NCI-H510A treated with DMSO at 0.1 percent for 48 hours (cell line): Measurements from ENCODE around the gene ELP1.
"Not testable (repeated sequence)": the region's sequence is repeated elsewhere in the genome, so short reads cannot be mapped to it uniquely, and the experiment has no call there.

Source experiments
- DNase-seq: peaks from one replicate; lab custom pipeline; 2025; lab: John Stamatoyannopoulos, UW

The ELP1 gene

GRCh38 chr9:108854094-108854493 lies 79.8 kb downstream of the ELP1 start:
- DNase-seq = no peak

- DNase-seq = no peak
Measured at GRCh38 chr9:108852079-108852478, 81.8 kb downstream of the ELP1 start.

DNA sequence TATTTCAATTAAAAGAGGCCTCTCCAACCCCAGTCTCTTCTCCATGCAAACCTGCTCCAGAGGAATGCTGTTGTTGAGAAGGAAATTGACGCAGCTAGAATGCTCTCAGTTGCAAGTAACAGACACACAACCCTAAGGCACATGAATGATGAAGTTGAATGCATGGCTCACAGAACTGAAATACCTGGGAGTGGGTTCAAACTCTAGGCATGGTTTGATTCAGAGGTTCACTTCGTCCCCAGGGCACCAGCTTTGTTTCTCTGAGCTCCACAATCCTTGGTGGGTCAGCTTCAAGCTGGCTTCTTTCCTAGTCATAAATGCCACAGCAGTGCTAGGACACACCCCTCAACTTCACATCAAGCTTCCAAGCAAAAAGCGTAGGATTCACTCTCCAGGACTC lies 82.8 kb downstream of the ELP1 start:
- DNase-seq = no peak

DNA sequence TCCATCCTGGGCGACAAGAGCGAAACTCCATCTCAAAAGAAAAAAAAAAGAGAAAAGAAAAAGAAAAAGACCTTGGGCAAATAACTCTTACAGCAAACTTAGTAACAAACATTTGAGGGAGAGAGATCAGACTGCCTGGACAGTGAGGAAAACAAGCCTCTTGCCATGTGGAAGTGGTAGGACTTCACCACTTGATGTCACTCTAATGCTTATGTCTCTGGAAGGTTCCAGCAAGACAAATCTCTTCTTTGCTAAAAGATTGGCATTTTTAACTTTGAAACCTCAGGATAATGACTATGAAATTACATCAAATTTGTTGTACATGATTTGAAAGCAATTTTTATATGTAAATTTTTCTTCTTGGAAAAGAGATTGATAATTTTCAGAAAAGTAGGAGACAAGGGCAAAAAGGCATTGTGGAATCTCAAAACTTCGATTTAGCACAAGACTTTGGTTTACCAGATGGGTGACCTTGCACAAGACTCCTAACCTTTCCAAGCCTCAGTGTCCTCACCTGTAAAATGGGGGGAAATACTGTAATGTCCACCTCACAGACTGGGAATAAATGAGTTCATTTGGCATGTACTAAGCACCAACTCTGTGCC lies 83.5 kb downstream of the ELP1 start:
- no peak for DNase-seq

GRCh38 chr9:108848296-108848695 lies 85.6 kb downstream of the ELP1 start:
- not testable (repeated sequence) for DNase-seq

DNA sequence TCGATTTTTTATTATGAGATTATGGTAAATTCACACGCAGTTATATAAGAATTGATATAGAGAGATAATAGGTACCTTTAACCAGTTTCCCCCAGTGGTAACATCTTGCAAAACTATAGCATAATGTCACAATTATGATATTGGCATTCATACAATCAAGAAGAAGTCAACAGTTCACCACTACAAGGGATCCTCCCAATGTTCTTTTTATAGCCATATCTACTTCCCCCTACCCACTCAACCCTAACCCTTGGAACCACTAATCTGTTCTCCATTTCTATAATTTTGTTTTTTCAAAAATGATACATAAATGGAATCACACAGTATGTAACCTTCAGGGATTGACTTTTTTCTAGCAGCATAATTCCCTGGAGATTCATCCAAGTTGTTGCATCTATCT lies 88.0 kb downstream of the ELP1 start:
- DNase-seq = no peak

DNA sequence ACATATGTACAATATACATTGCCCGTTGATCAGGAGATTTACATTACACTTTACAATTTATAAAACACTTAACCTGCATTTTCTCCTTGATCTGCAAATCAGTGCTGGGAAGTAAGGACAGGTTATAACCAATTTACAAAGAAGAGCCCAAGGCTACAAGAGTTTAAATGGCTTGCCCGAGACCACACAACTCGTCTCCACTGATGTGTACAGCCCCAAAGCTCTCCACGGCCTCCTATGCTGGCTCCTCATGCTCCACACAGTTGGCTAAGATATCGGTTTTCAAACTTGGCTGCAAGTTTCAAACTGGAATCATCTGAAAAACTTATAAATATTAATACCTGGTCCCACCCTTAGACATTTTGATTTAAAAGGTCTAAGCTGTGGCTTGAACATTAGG lies 88.4 kb downstream of the ELP1 start:
- DNase-seq = no peak

- DNase-seq = no peak
Measured at GRCh38 chr9:108844856-108845255, 89.1 kb downstream of the ELP1 start.

GRCh38 chr9:108844391-108844790 lies 89.5 kb downstream of the ELP1 start:
- DNase-seq = no peak

- DNase-seq = no peak
Measured at GRCh38 chr9:108842610-108843295, 91.2 kb downstream of the ELP1 start.

GRCh38 chr9:108839561-108839960 lies 94.4 kb downstream of the ELP1 start:
- not testable (repeated sequence) for DNase-seq

DNA sequence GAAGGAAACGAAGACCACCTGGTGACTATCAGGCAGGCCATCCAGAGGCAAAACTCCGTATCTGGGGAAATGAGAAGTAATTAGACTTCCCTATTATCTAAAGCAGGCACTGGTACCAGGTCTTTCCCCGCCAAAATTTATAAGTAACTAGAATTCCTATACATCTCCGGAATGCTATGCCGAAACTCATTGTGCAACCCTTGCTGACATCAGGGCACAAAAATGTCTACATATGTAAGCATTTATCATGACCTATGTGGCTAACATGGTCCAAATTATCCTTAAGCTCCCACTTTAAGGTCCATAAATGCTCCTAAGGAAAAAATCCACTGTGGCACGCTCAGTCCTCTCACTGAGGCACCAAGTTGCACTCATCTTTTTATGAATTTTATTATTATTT lies 95.9 kb downstream of the ELP1 start:
- DNase-seq = no peak

DNA sequence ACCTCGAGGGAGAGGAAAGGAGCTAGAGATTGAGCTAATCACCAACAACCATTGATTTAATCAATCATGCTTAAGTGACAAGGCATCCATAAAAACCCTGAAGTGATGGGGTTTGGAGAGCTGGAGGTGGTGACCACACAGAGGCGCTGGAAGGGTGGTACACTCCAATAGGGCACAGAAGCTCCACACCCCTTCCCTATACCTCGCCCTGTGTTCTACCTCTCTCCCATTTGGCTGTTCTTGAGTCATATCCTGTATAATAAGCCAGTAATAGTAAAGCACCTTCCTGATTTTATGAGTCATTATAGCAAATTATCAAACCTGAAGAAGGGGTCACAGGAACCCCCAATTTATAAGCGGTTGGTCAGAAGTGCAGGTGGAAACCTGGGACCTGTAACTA lies 96.4 kb downstream of the ELP1 start:
- DNase-seq = no peak

GRCh38 chr9:108836781-108837180 lies 97.1 kb downstream of the ELP1 start:
- DNase-seq = no peak

GRCh38 chr9:108836319-108836718 lies 97.6 kb downstream of the ELP1 start:
- no peak for DNase-seq

GRCh38 chr9:108835831-108836230 lies 98.1 kb downstream of the ELP1 start:
- DNase-seq = no peak

GRCh38 chr9:108834959-108835665 lies 98.8 kb downstream of the ELP1 start:
- DNase-seq = no peak

GRCh38 chr9:108832179-108832500 lies 101.8 kb downstream of the ELP1 start:
- no peak for DNase-seq

- no peak for DNase-seq
Measured at GRCh38 chr9:108831496-108832178, 102.3 kb downstream of the ELP1 start.

GRCh38 chr9:108830272-108830671 lies 103.7 kb downstream of the ELP1 start:
- no peak for DNase-seq

GRCh38 chr9:108823829-108824228 lies 110.1 kb downstream of the ELP1 start:
- no peak for DNase-seq
